Stomach smooth muscle (tissue), 2 donors: ENCODE measurements around the gene HDAC4.

Source experiments
- H3K27ac ChIP-seq: one replicate; pipeline ENCODE4 v1.7.0; 2013; ENCODE audit warnings: mild to moderate bottlenecking, low read length, inconsistent platforms
- H3K27me3 ChIP-seq, 2 donors: one replicate each; pipeline ENCODE4 v1.7.0; 2013; ENCODE audit warnings: low read length in 2 of 2; ENCODE audit not compliant: insufficient read depth in 2 of 2, control insufficient read depth in 1 of 2
- H3K36me3 ChIP-seq, 2 donors: one replicate each; pipeline ENCODE4 v1.7.0; 2013; ENCODE audit warnings: low read length in 2 of 2; ENCODE audit not compliant: control insufficient read depth in 2 of 2, insufficient read depth in 2 of 2
- H3K4me1 ChIP-seq: one replicate; pipeline ENCODE4 v1.7.0; 2013; ENCODE audit warnings: low read length; ENCODE audit not compliant: control insufficient read depth, insufficient read depth
- H3K4me3 ChIP-seq, 2 donors: one replicate each; pipeline ENCODE4 v1.7.0; 2013; ENCODE audit warnings: low read length in 2 of 2
- H3K9ac ChIP-seq, 2 donors: one replicate each; pipeline ENCODE4 v1.7.0; 2013; ENCODE audit warnings: low read length in 2 of 2, mild to moderate bottlenecking in 1 of 2
- H3K9me3 ChIP-seq, 2 donors: one replicate each; pipeline ENCODE4 v1.7.0; 2013; ENCODE audit warnings: low read length in 2 of 2; ENCODE audit not compliant: control insufficient read depth in 2 of 2
- donor health status: healthy.
- donor health status: Pancreatic carcinoma.

Gene HDAC4

GRCh38 chr2:239196474-239197021 lies 204.3 kb downstream of the HDAC4 start:
- no peak overlapping the region for H3K9ac ChIP-seq
- H3K4me1 ChIP-seq, result peaks cover 42% of the 10 kb centered on the region
- H3K36me3 ChIP-seq, result peaks cover 0 to 6% of the 10 kb centered on the region in 2 donors
- no peak overlapping the region for H3K4me3 ChIP-seq
- H3K27me3 ChIP-seq, result no peaks in the 10 kb centered on the region
- no peaks in the 10 kb centered on the region for H3K9me3 ChIP-seq
- H3K27ac ChIP-seq, result no peak overlapping the region

- Histone ChIP-seq H3K27ac (no peak overlapping the region), H3K27me3 (no peaks in the 10 kb centered on the region), H3K36me3 (peaks cover 0 to 6% of the 10 kb centered on the region in 2 donors), H3K4me3 (no peak overlapping the region), H3K9me3 (no peaks in the 10 kb centered on the region), H3K9ac (peak overlapping the region in 1 of 2 donors; percentile 13), H3K4me1 (peaks cover 37% of the 10 kb centered on the region)
These were observed 204.8 kb downstream of the HDAC4 start for GRCh38 chr2:239195992-239196391.

- Histone ChIP-seq H3K27ac (no peak overlapping the region), H3K9ac (no peak overlapping the region), H3K4me3 (no peak overlapping the region), H3K9me3 (no peaks in the 10 kb centered on the region), H3K4me1 (peaks cover 36% of the 10 kb centered on the region), H3K36me3 (peaks cover 0 to 6% of the 10 kb centered on the region in 2 donors), H3K27me3 (no peaks in the 10 kb centered on the region)
These were observed 205.4 kb downstream of the HDAC4 start for GRCh38 chr2:239195318-239195871.

- Histone ChIP-seq H3K4me1 (peaks cover 35% of the 10 kb centered on the region), H3K9me3 (no peaks in the 10 kb centered on the region), H3K36me3 (peaks cover 0 to 6% of the 10 kb centered on the region in 2 donors), H3K4me3 (no peak overlapping the region), H3K9ac (no peak overlapping the region), H3K27ac (no peak overlapping the region), H3K27me3 (no peaks in the 10 kb centered on the region)
These were observed 206.0 kb downstream of the HDAC4 start for GRCh38 chr2:239194731-239195317.

GRCh38 chr2:239193925-239194677 lies 206.7 kb downstream of the HDAC4 start:
- H3K27ac ChIP-seq, result no peak overlapping the region
- no peaks in the 10 kb centered on the region for H3K9me3 ChIP-seq
- no peak overlapping the region for H3K9ac ChIP-seq
- peaks cover 29% of the 10 kb centered on the region for H3K4me1 ChIP-seq
- H3K27me3 ChIP-seq, result no peaks in the 10 kb centered on the region
- H3K36me3 ChIP-seq, result peaks cover 3 to 10% of the 10 kb centered on the region in 2 donors
- H3K4me3 ChIP-seq, result no peak overlapping the region

GRCh38 chr2:239193401-239193811 lies 207.4 kb downstream of the HDAC4 start:
- Histone ChIP-seq H3K9ac (no peak overlapping the region), H3K27ac (no peak overlapping the region), H3K27me3 (no peaks in the 10 kb centered on the region), H3K9me3 (peaks cover 0 to 5% of the 10 kb centered on the region in 2 donors), H3K4me1 (peaks cover 22% of the 10 kb centered on the region), H3K4me3 (no peak overlapping the region), H3K36me3 (peaks cover 9 to 15% of the 10 kb centered on the region in 2 donors)

- Histone ChIP-seq H3K27me3 (no peaks in the 10 kb centered on the region), H3K36me3 (peaks cover 14 to 19% of the 10 kb centered on the region in 2 donors), H3K4me1 (peaks cover 17% of the 10 kb centered on the region), H3K9ac (no peak overlapping the region), H3K4me3 (no peak overlapping the region), H3K27ac (no peak overlapping the region), H3K9me3 (peaks cover 0 to 6% of the 10 kb centered on the region in 2 donors)
These were observed 207.8 kb downstream of the HDAC4 start for GRCh38 chr2:239192975-239193374.

GRCh38 chr2:239192456-239192855 lies 208.4 kb downstream of the HDAC4 start:
- Histone ChIP-seq H3K4me1 (peaks cover 17% of the 10 kb centered on the region), H3K27ac (no peak overlapping the region), H3K9me3 (peaks cover 0 to 6% of the 10 kb centered on the region in 2 donors)

GRCh38 chr2:239190921-239191885 lies 209.6 kb downstream of the HDAC4 start:
- Histone ChIP-seq H3K36me3 (peaks cover 26 to 27% of the 10 kb centered on the region in 2 donors), H3K27me3 (no peaks in the 10 kb centered on the region), H3K9me3 (peaks cover 0 to 6% of the 10 kb centered on the region in 2 donors), H3K4me1 (peaks cover 17% of the 10 kb centered on the region), H3K4me3 (no peak overlapping the region), H3K27ac (no peak overlapping the region), H3K9ac (no peak overlapping the region)

More at GRCh38 chr2:239192456-239192855, 208.4 kb downstream of the HDAC4 start:
- Histone ChIP-seq H3K9ac (no peak overlapping the region), H3K27me3 (no peaks in the 10 kb centered on the region), H3K36me3 (peaks cover 19 to 23% of the 10 kb centered on the region in 2 donors), H3K4me3 (no peak overlapping the region)

GRCh38 chr2:239190361-239190760 lies 210.5 kb downstream of the HDAC4 start:
- Histone ChIP-seq H3K9me3 (peaks cover 0 to 6% of the 10 kb centered on the region in 2 donors), H3K36me3 (peaks cover 30 to 33% of the 10 kb centered on the region in 2 donors), H3K27ac (no peak overlapping the region), H3K27me3 (no peaks in the 10 kb centered on the region), H3K4me1 (peaks cover 17% of the 10 kb centered on the region), H3K4me3 (no peak overlapping the region), H3K9ac (no peak overlapping the region)
